HUES6 (cell line): Measurements from ENCODE around the gene CERS6.

Experiments
- H3K27ac ChIP-seq: 2 replicates; pipeline ENCODE4 v1.7.0; 2013; ENCODE audit warnings: low read depth, mild to moderate bottlenecking, low read length, inconsistent platforms
- H3K27me3 ChIP-seq: 2 replicates; pipeline ENCODE4 v1.6.1; 2013; ENCODE audit warnings: low read length; ENCODE audit not compliant: control insufficient read depth, insufficient read depth
- H3K36me3 ChIP-seq: 2 replicates; pipeline ENCODE4 v1.6.1; 2013; ENCODE audit warnings: low read length; ENCODE audit not compliant: control insufficient read depth, insufficient read depth
- H3K4me1 ChIP-seq: 2 replicates; pipeline ENCODE4 v1.6.1; 2013; ENCODE audit warnings: low read length; ENCODE audit not compliant: control insufficient read depth, insufficient read depth
- H3K4me3 ChIP-seq: 2 replicates; pipeline ENCODE4 v1.5.1; 2013; ENCODE audit warnings: low read depth, low read length
- H3K9ac ChIP-seq: one replicate; pipeline ENCODE4 v1.6.1; 2013; ENCODE audit warnings: mild to moderate bottlenecking, low read length
- H3K9me3 ChIP-seq: 2 replicates; pipeline ENCODE4 v1.6.1; 2013; ENCODE audit warnings: low read depth, low read length; ENCODE audit not compliant: control insufficient read depth, insufficient read depth

CERS6 gene

GRCh38 chr2:168443818-168444217 lies 12.3 kb upstream of the CERS6 start:
- Histone ChIP-seq H3K27ac (no peak overlapping the region), H3K9ac (no peak overlapping the region), H3K4me1 (no peaks in the 10 kb centered on the region), H3K4me3 (no peak overlapping the region), H3K9me3 (no peaks in the 10 kb centered on the region), H3K27me3 (no peaks in the 10 kb centered on the region), H3K36me3 (no peaks in the 10 kb centered on the region)

GRCh38 chr2:168445960-168446359 lies 10.1 kb upstream of the CERS6 start:
- no peaks in the 10 kb centered on the region for H3K4me1 ChIP-seq
- no peak overlapping the region for H3K4me3 ChIP-seq
- H3K36me3 ChIP-seq: no peaks in the 10 kb centered on the region
- no peaks in the 10 kb centered on the region for H3K9me3 ChIP-seq
- no peaks in the 10 kb centered on the region for H3K27me3 ChIP-seq
- H3K27ac ChIP-seq: no peak overlapping the region
- no peak overlapping the region for H3K9ac ChIP-seq

- no peaks in the 10 kb centered on the region for H3K27me3 ChIP-seq
- no peak overlapping the region for H3K27ac ChIP-seq
- H3K9ac ChIP-seq: no peak overlapping the region
- no peaks in the 10 kb centered on the region for H3K4me1 ChIP-seq
- H3K36me3 ChIP-seq: no peaks in the 10 kb centered on the region
- H3K9me3 ChIP-seq: peaks cover 6% of the 10 kb centered on the region; the same call in 1 of the 2 replicates
- no peak overlapping the region for H3K4me3 ChIP-seq
These were observed 7.1 kb upstream of the CERS6 start for GRCh38 chr2:168448980-168449379.

GRCh38 chr2:168449419-168449818 lies 6.7 kb upstream of the CERS6 start:
- H3K27me3 ChIP-seq: no peaks in the 10 kb centered on the region
- H3K4me1 ChIP-seq: no peaks in the 10 kb centered on the region
- H3K9me3 ChIP-seq: peaks cover 10% of the 10 kb centered on the region
- H3K27ac ChIP-seq: no peak overlapping the region
- H3K9ac ChIP-seq: no peak overlapping the region
- H3K4me3 ChIP-seq: no peak overlapping the region
- H3K36me3 ChIP-seq: no peaks in the 10 kb centered on the region

GRCh38 chr2:168450171-168450570 lies 5.9 kb upstream of the CERS6 start:
- Histone ChIP-seq H3K9ac (no peak overlapping the region), H3K27ac (no peak overlapping the region), H3K4me1 (no peaks in the 10 kb centered on the region), H3K9me3 (peaks cover 18% of the 10 kb centered on the region), H3K4me3 (no peak overlapping the region), H3K36me3 (no peaks in the 10 kb centered on the region), H3K27me3 (peaks cover 1% of the 10 kb centered on the region; the same call in 1 of the 2 replicates)

- Histone ChIP-seq H3K27ac (no peak overlapping the region), H3K4me3 (no peak overlapping the region), H3K4me1 (no peaks in the 10 kb centered on the region), H3K9ac (no peak overlapping the region), H3K27me3 (peaks cover 3% of the 10 kb centered on the region; the same call in 1 of the 2 replicates), H3K36me3 (no peaks in the 10 kb centered on the region), H3K9me3 (peaks cover 18% of the 10 kb centered on the region)
These were observed 5.3 kb upstream of the CERS6 start for GRCh38 chr2:168450732-168451131.

GRCh38 chr2:168452781-168453180 lies 3.3 kb upstream of the CERS6 start:
- H3K4me1 ChIP-seq: peaks cover 5% of the 10 kb centered on the region; the same call in 1 of the 2 replicates
- peaks cover 12% of the 10 kb centered on the region for H3K27me3 ChIP-seq
- no peaks in the 10 kb centered on the region for H3K36me3 ChIP-seq
- no peak overlapping the region for H3K27ac ChIP-seq
- peaks cover 18% of the 10 kb centered on the region for H3K9me3 ChIP-seq
- no peak overlapping the region for H3K4me3 ChIP-seq
- no peak overlapping the region for H3K9ac ChIP-seq

- H3K27ac ChIP-seq: no peak overlapping the region
- H3K27me3 ChIP-seq: peaks cover 13% of the 10 kb centered on the region
- H3K9me3 ChIP-seq: peaks cover 18% of the 10 kb centered on the region
- no peak overlapping the region for H3K4me3 ChIP-seq
- H3K9ac ChIP-seq: no peak overlapping the region
- H3K4me1 ChIP-seq: peaks cover 7% of the 10 kb centered on the region; the same call in 1 of the 2 replicates
- H3K36me3 ChIP-seq: no peaks in the 10 kb centered on the region
These were observed 2.7 kb upstream of the CERS6 start for GRCh38 chr2:168453404-168453803.

- Histone ChIP-seq H3K4me1 (peaks cover 7% of the 10 kb centered on the region; the same call in 1 of the 2 replicates), H3K9me3 (peaks cover 18% of the 10 kb centered on the region), H3K36me3 (no peaks in the 10 kb centered on the region), H3K4me3 (peak overlapping the region; percentile 77), H3K27me3 (peaks cover 13% of the 10 kb centered on the region), H3K9ac (no peak overlapping the region), H3K27ac (no peak overlapping the region)
These were observed 1.1 kb upstream of the CERS6 start for GRCh38 chr2:168454737-168455644.

- Histone ChIP-seq H3K27ac (peak overlapping the region; percentile 34; the same call in 1 of the 2 replicates), H3K4me1 (peaks cover 7% of the 10 kb centered on the region; the same call in 1 of the 2 replicates), H3K36me3 (no peaks in the 10 kb centered on the region), H3K4me3 (peak overlapping the region; percentile 77), H3K9ac (peak overlapping the region; percentile 77), H3K9me3 (peaks cover 18% of the 10 kb centered on the region), H3K27me3 (peaks cover 13% of the 10 kb centered on the region)
These were observed 583 bp downstream of the CERS6 start for GRCh38 chr2:168456521-168457189.
